ENCODE data around the gene ZFAND2A.

DNA sequence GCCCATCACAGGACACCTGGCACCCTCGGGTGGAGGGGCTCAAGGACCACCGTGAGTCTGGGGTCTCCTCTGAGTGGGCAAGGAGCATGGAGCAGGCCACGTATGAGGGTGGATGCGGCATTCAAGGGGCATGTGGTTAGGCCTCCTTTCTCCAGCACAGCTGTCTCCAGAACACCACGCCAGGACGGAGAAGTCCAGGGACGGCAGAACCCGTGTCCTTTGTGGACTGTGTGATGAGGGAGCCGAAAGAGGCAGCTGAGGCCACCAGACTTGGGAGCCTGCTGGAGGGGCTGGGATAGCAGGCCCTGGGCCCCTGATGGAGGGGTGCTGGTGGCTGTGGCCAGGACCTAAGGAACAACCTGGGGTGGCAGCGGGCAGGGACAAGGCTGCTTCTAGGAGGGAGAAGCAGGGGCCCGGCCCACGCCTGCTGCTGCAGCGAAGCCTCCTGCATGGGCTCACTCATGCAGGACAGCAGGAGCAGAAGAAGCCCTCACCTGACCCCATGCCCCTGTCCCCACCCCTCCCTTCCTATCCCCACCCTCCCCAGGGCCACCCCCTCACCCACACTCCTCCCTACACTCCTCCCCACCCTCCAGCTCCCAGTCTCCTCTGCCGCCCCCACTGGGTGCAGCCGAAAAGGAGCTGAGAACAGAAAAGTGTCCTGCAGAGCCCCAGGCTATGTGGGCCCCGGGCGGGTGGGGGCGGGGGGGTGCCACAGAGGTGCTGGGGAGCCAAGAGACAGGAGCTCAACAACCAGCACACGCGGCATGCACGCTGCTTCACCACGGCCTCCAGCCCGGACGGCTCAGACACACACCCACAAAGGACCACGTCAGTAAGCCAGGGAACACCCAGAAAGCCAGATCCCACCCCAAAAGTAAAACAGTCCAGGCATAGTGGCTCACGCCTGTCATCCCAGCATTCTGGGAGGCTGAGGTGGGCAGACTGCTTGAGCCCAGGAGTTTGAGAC lies 29.7 kb downstream of the ZFAND2A start:
- TF ChIP-seq, protein P1, sequence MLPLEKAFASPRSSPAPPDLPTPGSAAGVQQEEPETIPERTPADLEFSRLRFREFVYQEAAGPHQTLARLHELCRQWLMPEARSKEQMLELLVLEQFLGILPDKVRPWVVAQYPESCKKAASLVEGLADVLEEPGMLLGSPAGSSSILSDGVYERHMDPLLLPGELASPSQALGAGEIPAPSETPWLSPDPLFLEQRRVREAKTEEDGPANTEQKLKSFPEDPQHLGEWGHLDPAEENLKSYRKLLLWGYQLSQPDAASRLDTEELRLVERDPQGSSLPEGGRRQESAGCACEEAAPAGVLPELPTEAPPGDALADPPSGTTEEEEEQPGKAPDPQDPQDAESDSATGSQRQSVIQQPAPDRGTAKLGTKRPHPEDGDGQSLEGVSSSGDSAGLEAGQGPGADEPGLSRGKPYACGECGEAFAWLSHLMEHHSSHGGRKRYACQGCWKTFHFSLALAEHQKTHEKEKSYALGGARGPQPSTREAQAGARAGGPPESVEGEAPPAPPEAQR (CRISPR knock-in tag; IDR thresholded peaks at IDR 0.05): no peak
- TF ChIP-seq, protein P2, sequence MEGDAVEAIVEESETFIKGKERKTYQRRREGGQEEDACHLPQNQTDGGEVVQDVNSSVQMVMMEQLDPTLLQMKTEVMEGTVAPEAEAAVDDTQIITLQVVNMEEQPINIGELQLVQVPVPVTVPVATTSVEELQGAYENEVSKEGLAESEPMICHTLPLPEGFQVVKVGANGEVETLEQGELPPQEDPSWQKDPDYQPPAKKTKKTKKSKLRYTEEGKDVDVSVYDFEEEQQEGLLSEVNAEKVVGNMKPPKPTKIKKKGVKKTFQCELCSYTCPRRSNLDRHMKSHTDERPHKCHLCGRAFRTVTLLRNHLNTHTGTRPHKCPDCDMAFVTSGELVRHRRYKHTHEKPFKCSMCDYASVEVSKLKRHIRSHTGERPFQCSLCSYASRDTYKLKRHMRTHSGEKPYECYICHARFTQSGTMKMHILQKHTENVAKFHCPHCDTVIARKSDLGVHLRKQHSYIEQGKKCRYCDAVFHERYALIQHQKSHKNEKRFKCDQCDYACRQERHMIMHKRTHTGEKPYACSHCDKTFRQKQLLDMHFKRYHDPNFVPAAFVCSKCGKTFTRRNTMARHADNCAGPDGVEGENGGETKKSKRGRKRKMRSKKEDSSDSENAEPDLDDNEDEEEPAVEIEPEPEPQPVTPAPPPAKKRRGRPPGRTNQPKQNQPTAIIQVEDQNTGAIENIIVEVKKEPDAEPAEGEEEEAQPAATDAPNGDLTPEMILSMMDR (IDR thresholded peaks at IDR 0.05): no peak
- no peak for TF ChIP-seq CBFB (CRISPR knock-in tag; IDR thresholded peaks at IDR 0.05; ENCODE audit: low read depth)

Data from WTC11 (cell line).